HUES64 (cell line): Measurements from ENCODE around the gene CPT1A.

Experiments used
- H3K27ac ChIP-seq: 2 replicates; pipeline ENCODE4 v1.7.0; 2013; ENCODE audit warnings: low read depth, low read length, inconsistent platforms
- H3K27me3 ChIP-seq: 2 replicates; pipeline ENCODE4 v1.6.1; 2013; ENCODE audit warnings: mild to moderate bottlenecking, low read length; ENCODE audit not compliant: insufficient read depth
- H3K36me3 ChIP-seq: 2 replicates; pipeline ENCODE4 v1.6.1; 2013; ENCODE audit warnings: mild to moderate bottlenecking, low read length; ENCODE audit not compliant: insufficient read depth
- H3K4me1 ChIP-seq: 2 replicates; pipeline ENCODE4 v1.6.1; 2013; ENCODE audit warnings: mild to moderate bottlenecking, low read length, moderate library complexity; ENCODE audit not compliant: insufficient read depth
- H3K4me3 ChIP-seq: 2 replicates; pipeline ENCODE4 v1.5.1; 2013; ENCODE audit warnings: mild to moderate bottlenecking, low read length, moderate library complexity
- H3K9ac ChIP-seq: 2 replicates; pipeline ENCODE4 v1.6.1; 2013; ENCODE audit warnings: mild to moderate bottlenecking, low read depth, low read length
- H3K9me3 ChIP-seq: 2 replicates; pipeline ENCODE4 v1.6.1; 2013; ENCODE audit warnings: low read depth, low read length; ENCODE audit not compliant: insufficient read depth
- WGBS: fragments of 150-250, 120-280 bp; methylation state at CpG from one replicate; pipeline ENCODE4 v1.1.7; 2013; ENCODE audit warnings: missing lambda C conversion rate; 5-methylcytosine and 5-hydroxymethylcytosine counted together

Gene CPT1A

DNA sequence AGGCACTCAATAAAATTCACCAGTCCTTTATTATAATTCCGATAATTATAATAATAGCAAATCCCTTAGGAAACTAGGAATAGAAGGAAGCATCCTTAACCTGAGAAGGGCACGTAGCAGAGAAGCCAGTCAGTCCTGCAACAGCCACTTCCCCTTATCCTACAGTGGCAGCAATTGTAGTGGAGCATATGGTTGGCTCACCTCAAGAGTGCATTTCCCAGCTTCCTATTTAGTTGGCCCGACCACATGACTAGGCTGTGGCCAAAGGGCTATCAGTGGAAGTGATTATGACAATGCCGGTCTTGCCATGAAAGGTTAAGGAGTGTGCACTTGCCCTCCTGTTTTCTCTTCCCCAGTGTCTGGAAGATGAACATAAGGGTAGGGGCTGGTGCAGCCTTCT is 117.4 kb downstream of the CPT1A start:
- Histone ChIP-seq H3K27me3 (no peaks in the 10 kb centered on the region), H3K9ac (no peak overlapping the region), H3K9me3 (peaks cover 3% of the 10 kb centered on the region; the same call in 1 of the 2 replicates), H3K36me3 (no peaks in the 10 kb centered on the region), H3K4me3 (no peak overlapping the region), H3K27ac (no peak overlapping the region), H3K4me1 (no peaks in the 10 kb centered on the region)
- 88% methylated on average over 4 of the region's 4 CpGs for WGBS

DNA sequence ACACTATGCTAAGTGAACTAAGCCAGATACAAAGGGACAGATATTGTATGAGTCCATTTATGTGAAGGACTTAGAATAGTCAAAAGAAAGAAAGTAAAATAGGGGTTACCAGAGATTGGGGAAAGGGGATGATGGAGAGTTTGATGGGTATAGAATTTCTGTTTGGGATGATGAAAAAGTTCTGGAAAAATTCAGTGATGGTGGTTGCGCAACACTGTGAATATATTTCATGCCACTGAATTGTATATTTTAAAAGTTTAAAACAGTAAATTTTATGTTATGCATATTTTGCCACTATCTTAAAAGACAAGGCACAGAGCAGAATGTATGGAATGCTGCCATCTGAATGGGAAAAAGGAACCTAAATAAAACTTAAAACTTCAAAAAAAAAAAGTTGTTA is 119.6 kb downstream of the CPT1A start:
- no peaks in the 10 kb centered on the region for H3K27me3 ChIP-seq
- no peak overlapping the region for H3K4me3 ChIP-seq
- no peak overlapping the region for H3K27ac ChIP-seq
- H3K36me3 ChIP-seq: no peaks in the 10 kb centered on the region
- WGBS: 100% methylated on average over 1 of the region's 1 CpG
- H3K4me1 ChIP-seq: no peaks in the 10 kb centered on the region
- no peak overlapping the region for H3K9ac ChIP-seq
- H3K9me3 ChIP-seq: peaks cover 3% of the 10 kb centered on the region; the same call in 1 of the 2 replicates

DNA sequence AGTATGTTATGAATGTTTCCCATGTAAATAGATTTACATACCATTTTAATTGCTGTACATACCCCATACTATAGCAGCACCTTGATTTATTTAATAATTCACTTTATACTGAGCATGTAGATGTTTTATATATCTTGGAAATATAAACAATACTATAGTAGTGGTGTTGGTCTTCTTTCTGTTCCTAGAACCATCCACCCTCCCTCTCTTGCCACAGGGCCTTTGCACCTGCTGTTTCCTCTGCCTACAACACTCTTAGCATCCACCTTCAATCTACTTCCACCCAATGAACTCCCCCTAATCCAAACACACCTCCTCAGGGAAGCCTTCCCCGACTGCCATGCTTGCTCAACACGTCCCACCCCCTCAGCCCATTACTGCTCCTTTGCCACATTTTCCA is 120.6 kb downstream of the CPT1A start:
- Histone ChIP-seq H3K36me3 (no peaks in the 10 kb centered on the region), H3K27me3 (no peaks in the 10 kb centered on the region), H3K4me3 (no peak overlapping the region), H3K9ac (no peak overlapping the region), H3K4me1 (no peaks in the 10 kb centered on the region), H3K9me3 (peaks cover 3% of the 10 kb centered on the region; the same call in 1 of the 2 replicates), H3K27ac (no peak overlapping the region)
- 89% methylated on average over 2 of the region's 2 CpGs for WGBS

DNA sequence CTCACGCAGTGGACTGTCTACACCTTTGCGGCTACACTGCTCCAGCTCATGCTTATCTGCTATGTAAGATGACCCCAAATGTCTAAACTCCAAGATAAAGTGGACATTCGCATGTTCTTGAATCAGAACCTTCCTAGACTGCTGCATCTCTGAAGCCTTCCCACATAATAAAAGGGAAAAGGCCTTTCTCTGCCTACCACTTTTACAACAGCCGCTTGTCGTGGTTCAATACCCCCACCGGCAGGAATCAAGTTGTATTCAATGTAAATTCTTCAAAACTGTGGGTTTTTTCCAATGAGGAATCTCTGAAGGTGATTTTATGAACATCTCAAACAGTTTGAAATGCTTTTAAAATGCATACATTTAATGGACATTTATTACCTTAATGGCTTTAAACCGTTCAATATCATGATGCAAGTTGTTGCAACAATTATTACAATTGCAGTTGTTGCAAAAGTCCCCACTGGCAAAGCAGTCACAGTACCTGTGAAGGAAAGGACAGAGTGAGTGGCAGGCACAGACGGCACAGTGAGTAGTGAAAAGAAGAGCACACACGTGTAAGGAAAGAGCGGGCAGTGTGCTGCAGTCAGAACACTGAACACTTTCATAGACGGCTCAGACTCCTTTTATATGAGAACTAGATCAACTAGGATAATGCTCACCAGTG is 126.1 kb downstream of the CPT1A start:
- Histone ChIP-seq H3K9ac (no peak overlapping the region), H3K9me3 (peaks cover 3% of the 10 kb centered on the region; the same call in 1 of the 2 replicates), H3K36me3 (no peaks in the 10 kb centered on the region), H3K4me1 (peaks cover 8% of the 10 kb centered on the region), H3K27ac (no peak overlapping the region), H3K27me3 (no peaks in the 10 kb centered on the region), H3K4me3 (no peak overlapping the region)
- 90% methylated on average over 11 of the region's 11 CpGs for WGBS

DNA sequence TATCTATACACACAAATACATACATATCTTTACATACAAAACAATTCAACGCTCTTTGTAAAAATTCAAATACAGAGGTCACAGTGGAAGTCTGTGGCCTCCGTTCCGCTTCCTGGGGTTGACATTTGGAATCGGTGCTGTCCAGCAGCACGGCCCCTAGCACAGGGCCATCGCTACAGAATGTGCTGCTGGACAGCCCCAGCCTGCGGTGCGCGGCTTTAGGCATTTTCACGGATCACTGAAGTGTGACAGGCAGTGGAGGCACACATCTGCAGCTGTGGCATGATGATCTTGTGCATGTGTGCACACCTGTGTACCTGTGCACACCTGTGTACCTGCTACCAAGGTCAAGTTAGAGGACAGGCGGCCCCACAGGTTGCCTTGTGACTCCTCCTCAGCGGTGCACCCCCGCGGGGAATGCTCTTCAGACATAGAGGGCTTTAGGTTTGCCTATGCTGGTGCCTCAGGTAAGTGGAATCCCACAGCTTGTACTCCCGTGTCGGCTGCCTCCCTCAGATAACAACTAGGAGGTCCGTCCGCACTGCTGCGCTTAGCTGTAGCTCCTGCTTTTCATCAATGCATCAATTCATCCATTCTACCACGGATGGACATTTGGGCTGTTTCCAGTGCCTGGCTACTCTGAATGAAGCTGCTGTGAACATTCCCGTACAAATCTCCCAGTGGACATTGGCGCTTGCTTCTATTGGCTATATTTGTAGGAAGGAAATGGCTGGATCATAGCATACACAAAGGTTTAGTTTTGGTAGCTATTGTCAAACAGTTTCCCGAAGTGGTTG is 127.5 kb downstream of the CPT1A start:
- 91% methylated on average over 23 of the region's 23 CpGs for WGBS
- Histone ChIP-seq H3K36me3 (no peaks in the 10 kb centered on the region), H3K9me3 (no peaks in the 10 kb centered on the region), H3K4me3 (no peak overlapping the region), H3K4me1 (peaks cover 14% of the 10 kb centered on the region), H3K27ac (no peak overlapping the region), H3K9ac (no peak overlapping the region), H3K27me3 (no peaks in the 10 kb centered on the region)

DNA sequence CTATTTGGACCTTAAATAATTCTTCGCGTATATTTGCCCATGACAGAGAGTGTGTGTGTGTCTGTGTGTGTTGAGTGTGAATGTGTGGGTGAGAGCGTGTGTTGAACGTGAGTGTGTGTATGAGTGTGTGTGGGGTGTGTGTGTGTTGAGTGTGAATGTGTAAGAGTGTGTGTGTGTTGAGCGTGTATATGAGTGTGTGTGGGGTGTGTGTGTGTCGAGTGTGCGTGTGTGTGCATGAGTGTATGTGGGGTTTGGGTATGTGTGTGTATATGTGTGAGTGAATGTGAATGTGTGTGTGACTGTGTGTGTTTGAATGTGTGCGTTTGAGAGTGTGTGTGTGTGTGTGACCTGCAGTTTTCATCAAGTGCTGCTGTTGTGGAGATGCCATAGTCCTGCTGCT is 130.6 kb downstream of the CPT1A start:
- peaks cover 20% of the 10 kb centered on the region for H3K4me1 ChIP-seq
- no peaks in the 10 kb centered on the region for H3K9me3 ChIP-seq
- H3K27ac ChIP-seq: no peak overlapping the region
- 94% methylated on average over 8 of the region's 8 CpGs for WGBS
- no peaks in the 10 kb centered on the region for H3K36me3 ChIP-seq
- no peak overlapping the region for H3K4me3 ChIP-seq
- no peaks in the 10 kb centered on the region for H3K27me3 ChIP-seq
- no peak overlapping the region for H3K9ac ChIP-seq

DNA sequence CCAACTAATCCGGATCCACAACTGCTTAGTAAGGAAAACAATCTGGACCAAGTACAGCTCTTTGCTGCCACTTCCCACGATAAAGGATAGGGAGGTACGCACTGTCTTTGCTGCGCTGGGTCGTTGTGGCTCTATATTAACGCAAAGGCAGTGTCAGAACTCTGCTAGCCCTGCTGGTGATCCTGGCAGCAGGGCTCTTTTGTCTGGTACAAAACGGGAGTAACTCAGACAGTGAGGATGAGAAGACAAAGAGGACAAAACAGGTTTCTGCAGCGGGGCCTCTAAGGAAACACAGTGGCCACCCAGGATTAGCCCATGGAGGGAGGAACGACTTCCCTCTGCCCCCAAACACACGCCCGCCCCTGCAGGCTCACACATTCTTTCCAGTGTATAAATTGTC is 131.3 kb downstream of the CPT1A start:
- no peaks in the 10 kb centered on the region for H3K27me3 ChIP-seq
- H3K27ac ChIP-seq: no peak overlapping the region
- H3K36me3 ChIP-seq: no peaks in the 10 kb centered on the region
- WGBS: 78% methylated on average over 11 of the region's 11 CpGs
- peaks cover 18% of the 10 kb centered on the region for H3K4me1 ChIP-seq
- H3K4me3 ChIP-seq: no peak overlapping the region
- H3K9ac ChIP-seq: no peak overlapping the region; the same call in 1 of the 2 replicates
- H3K9me3 ChIP-seq: no peaks in the 10 kb centered on the region

DNA sequence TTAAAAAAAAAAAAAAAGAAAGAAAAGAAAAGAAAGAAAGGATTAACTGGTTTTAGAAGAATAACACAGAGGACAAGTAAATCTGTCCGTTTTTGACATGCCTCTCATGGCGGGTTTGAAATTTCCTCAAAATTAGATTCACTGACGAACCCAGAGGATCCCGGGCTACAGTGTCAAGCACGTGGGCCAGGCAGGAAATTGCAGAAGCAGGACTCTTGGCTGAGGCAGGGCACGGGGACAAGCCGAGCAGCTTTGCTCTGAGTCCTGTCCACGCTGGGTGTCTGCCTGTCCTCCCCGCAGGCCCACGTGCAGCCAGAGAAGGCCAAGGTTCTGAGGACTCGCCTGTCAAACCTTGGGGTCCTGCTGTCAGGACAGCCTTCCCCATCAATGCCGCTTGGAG is 132.7 kb downstream of the CPT1A start:
- Histone ChIP-seq H3K36me3 (no peaks in the 10 kb centered on the region), H3K9ac (no peak overlapping the region), H3K9me3 (no peaks in the 10 kb centered on the region), H3K27me3 (no peaks in the 10 kb centered on the region), H3K4me3 (no peak overlapping the region), H3K4me1 (peaks cover 19% of the 10 kb centered on the region), H3K27ac (no peak overlapping the region)
- 91% methylated on average over 12 of the region's 12 CpGs for WGBS

DNA sequence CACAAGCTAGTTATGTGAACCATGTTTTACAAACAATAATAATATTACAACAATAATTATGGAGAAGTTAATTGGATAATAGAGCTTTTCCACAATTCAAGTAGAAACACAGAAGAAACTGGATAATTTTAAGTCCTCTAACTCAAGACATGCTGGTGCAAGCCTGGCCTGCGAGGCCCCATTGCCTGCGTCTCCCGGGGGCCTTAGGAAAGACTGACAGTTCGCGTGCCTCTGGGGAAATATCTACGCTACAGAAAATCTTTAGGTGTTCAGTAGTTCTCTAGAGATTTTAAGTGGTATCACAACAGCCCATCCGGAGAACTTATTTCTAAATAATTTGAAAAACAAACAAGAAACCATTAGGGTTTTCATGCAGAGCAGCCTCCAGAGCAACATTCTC is 134.2 kb downstream of the CPT1A start:
- Histone ChIP-seq H3K9ac (no peak overlapping the region), H3K27ac (no peak overlapping the region), H3K36me3 (no peaks in the 10 kb centered on the region), H3K9me3 (no peaks in the 10 kb centered on the region), H3K4me3 (no peak overlapping the region), H3K27me3 (no peaks in the 10 kb centered on the region), H3K4me1 (peaks cover 19% of the 10 kb centered on the region)
- 81% methylated on average over 7 of the region's 7 CpGs for WGBS

DNA sequence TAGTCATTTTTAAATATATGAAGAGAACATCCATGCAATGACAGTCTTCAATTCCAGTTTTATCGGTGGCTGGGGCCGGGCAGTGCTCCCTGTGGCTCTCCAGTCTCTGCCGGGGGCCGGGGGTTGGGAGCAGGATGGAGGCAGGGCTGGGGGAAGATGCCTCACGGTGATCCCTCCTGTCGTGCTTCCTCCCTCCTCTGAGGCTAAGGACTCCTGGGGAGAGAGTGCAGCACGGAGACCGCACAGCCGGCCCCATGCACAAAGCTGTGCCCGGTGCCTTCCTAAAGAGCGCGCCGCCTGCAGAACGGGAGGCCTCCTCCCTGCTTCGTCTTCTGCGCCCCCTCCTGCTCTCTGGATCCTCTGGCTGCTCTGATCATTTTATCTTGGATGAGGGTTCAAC is 136.8 kb downstream of the CPT1A start:
- no peak overlapping the region for H3K27ac ChIP-seq
- no peaks in the 10 kb centered on the region for H3K36me3 ChIP-seq
- H3K9ac ChIP-seq: no peak overlapping the region
- peak overlapping the region; percentile 30 for H3K4me3 ChIP-seq
- 14% methylated on average over 16 of the region's 16 CpGs for WGBS
- no peaks in the 10 kb centered on the region for H3K27me3 ChIP-seq
- peaks cover 9% of the 10 kb centered on the region for H3K4me1 ChIP-seq
- no peaks in the 10 kb centered on the region for H3K9me3 ChIP-seq
